H1 (cell line): ENCODE results near the gene RXRA. TPM values are rescaled to one million over a fixed set of nuclear protein-coding genes. Genes with fewer than 3 reads are reported as not detected.

ENCODE experiments used
- ASH2L ChIP-seq: fragments of 200-600, 300-600 bp; sonication (generic); IDR thresholded peaks from one replicate; pipeline ENCODE4 v1.7.1; 2017; ENCODE audit warnings: low read length
- SRF ChIP-seq: IDR thresholded peaks from 2 replicates; pipeline ENCODE4 v1.6.1; 2011; ENCODE audit warnings: mild to moderate bottlenecking, low read depth, low read length, moderate library complexity
- TAF1 ChIP-seq: IDR thresholded peaks from 2 replicates; pipeline ENCODE4 v1.6.1; 2011; ENCODE audit warnings: mild to moderate bottlenecking, low read depth, low read length
- ZNF274 ChIP-seq: IDR thresholded peaks from 2 replicates; pipeline ENCODE4 v1.7.0; 2012; ENCODE audit warnings: low read length, borderline replicate concordance; ENCODE audit errors: extremely low read depth
- polyA plus RNA-seq, 7 experiments: library from polyadenylated mRNA; depleted of rRNA in 3 of 7; stranded (reverse) in 5 of 7; unstranded in 2 of 7; fragments of >200 nt in 5 of 7; fragments of 200-250 nt in 2 of 7; gene quantifications; 1 replicate in 5 of 7; 2 replicates in 1 of 7; 4 replicates in 1 of 7; pipeline versions ENCODE4 v1.2.1 to v1.2.3, GENCODE V29; 2011 to 2013; ENCODE audit warnings: missing spikeins in 2 of 7, mixed read lengths in 2 of 7
- total RNA-seq: library from RNA; stranded (reverse); fragmentation: NEBNext Ultra II Directional; extraction: Animal tissue kit (Norgen Biotek cat#: 25700); gene quantifications from 2 replicates; pipeline ENCODE4 v1.2.1, GENCODE V29; 2021

The RXRA gene
- total and polyA plus RNA-seq, 2 of the 8 experiments (the other 6 are each of a cell fraction or from before 2014, with no cell fraction given) = 9.8 to 29.4 TPM

GRCh38 chr9:134390537-134390936, 64.3 kb downstream of the RXRA start (continued):
- TF ChIP-seq ASH2L = no peak
- no peak for TF ChIP-seq ZNF274
- no peak for TF ChIP-seq TAF1
- no peak for TF ChIP-seq SRF
